Measurements from ENCODE around the gene GOSR2.

DNA sequence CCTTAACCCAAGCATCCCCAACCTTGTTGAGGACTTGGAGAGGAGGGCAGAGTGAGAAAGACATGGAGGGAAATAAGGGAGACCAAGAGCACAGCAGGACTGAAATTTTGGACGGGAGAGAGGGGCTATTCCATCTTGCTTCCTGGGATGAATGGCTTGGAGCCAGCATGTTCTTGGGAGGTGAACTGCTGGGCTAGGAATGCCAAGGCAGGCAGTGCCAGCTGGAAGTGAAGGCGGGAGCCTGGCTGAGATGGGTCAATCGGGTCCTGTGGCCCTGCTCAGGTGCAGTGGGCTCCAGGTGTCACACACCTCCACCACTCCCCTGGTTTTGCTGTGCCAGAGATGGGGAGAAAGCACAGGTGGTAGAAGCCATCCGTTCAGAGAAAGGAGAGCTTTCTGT is 46.0 kb upstream of the GOSR2 start:
- TF ChIP-seq, protein P1, sequence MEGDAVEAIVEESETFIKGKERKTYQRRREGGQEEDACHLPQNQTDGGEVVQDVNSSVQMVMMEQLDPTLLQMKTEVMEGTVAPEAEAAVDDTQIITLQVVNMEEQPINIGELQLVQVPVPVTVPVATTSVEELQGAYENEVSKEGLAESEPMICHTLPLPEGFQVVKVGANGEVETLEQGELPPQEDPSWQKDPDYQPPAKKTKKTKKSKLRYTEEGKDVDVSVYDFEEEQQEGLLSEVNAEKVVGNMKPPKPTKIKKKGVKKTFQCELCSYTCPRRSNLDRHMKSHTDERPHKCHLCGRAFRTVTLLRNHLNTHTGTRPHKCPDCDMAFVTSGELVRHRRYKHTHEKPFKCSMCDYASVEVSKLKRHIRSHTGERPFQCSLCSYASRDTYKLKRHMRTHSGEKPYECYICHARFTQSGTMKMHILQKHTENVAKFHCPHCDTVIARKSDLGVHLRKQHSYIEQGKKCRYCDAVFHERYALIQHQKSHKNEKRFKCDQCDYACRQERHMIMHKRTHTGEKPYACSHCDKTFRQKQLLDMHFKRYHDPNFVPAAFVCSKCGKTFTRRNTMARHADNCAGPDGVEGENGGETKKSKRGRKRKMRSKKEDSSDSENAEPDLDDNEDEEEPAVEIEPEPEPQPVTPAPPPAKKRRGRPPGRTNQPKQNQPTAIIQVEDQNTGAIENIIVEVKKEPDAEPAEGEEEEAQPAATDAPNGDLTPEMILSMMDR (IDR thresholded peaks at IDR 0.05): no peak
- TF ChIP-seq POLR2A (IDR thresholded peaks at IDR 0.05): no peak
